B cell (primary cell): ENCODE results near the gene MNT. TPM values are rescaled to one million over a fixed set of nuclear protein-coding genes. Genes with fewer than 3 reads are reported as not detected.

Experiments used
- ATAC-seq: fragments of 200-7000 bp; cut with Tn5 transposase; one replicate; pipeline ENCODE4 v1.10.0; 2021; ENCODE audit warnings: low read depth, mild to moderate bottlenecking, moderate number of reproducible peaks, moderate library complexity
- CTCF ChIA-PET: fragments of 350-600 bp; sonication (Branson Sonifier 250); formaldehyde crosslinking; loops from one replicate; lab custom pipeline; 2021; ENCODE audit warnings: antibody characterized with exemption, inconsistent platforms; lab: Charles Lee
- POLR2A ChIA-PET: fragments of 350-600 bp; sonication (Branson Sonifier 250); formaldehyde crosslinking; loops from one replicate; lab custom pipeline; 2021; ENCODE audit warnings: antibody characterized with exemption; lab: Charles Lee
- DNase-seq: peaks from one replicate; pipeline ENCODE4 v3.0.0; 2013
- H2AFZ ChIP-seq: 2 replicates; pipeline ENCODE4 v1.6.1; 2012; ENCODE audit warnings: mild to moderate bottlenecking, low read depth, low read length; ENCODE audit not compliant: insufficient read depth, poor library complexity, severe bottlenecking
- H3K27ac ChIP-seq, 2 donors: 1 replicate in 1 of 2; 2 replicates in 1 of 2; pipeline ENCODE4 v1.5.1; 2012 to 2013; ENCODE audit warnings: low read length in 2 of 2, mild to moderate bottlenecking in 2 of 2, moderate library complexity in 1 of 2
- H3K27me3 ChIP-seq, 4 experiments: fragments of 200-600 bp in 1 of 4; sonication (generic) in 1 of 4; replicated peaks in 1 of 4; 1 replicate in 2 of 4; 2 replicates in 2 of 4; pipeline versions ENCODE4 v1.6.1 to v1.7.0; 2013 to 2016; ENCODE audit warnings: low read length in 3 of 4, mild to moderate bottlenecking in 2 of 4, mixed read lengths in 1 of 4, moderate library complexity in 1 of 4; ENCODE audit not compliant: insufficient read depth in 4 of 4, control insufficient read depth in 3 of 4; ENCODE audit errors: control extremely low read depth in 1 of 4
- H3K36me3 ChIP-seq, 2 experiments: replicated peaks in 1 of 2; 1 replicate in 1 of 2; 2 replicates in 1 of 2; pipeline versions ENCODE4 v1.6.1 to v1.7.1; 2013; ENCODE audit warnings: low read length in 1 of 2; ENCODE audit not compliant: insufficient read depth in 2 of 2, control insufficient read depth in 1 of 2; ENCODE audit errors: control extremely low read depth in 1 of 2, extremely low read depth in 1 of 2
- H3K4me1 ChIP-seq, 2 donors: fragments of 200-600 bp in 1 of 2; sonication (generic) in 1 of 2; 1 replicate in 1 of 2; 2 replicates in 1 of 2; pipeline versions ENCODE4 v1.5.1 to v1.6.1; 2013 to 2017; ENCODE audit warnings: low read length in 2 of 2; ENCODE audit not compliant: control insufficient read depth in 2 of 2, insufficient read depth in 2 of 2
- H3K4me2 ChIP-seq: replicated peaks from 2 replicates; pipeline ENCODE3; 2012; ENCODE audit warnings: mild to moderate bottlenecking, low read depth, low read length; ENCODE audit not compliant: poor library complexity, severe bottlenecking
- H3K4me3 ChIP-seq, 5 experiments: fragments of 200-600 bp in 1 of 5; sonication (generic) in 1 of 5; 1 replicate in 3 of 5; 2 replicates in 2 of 5; pipeline versions ENCODE4 v1.5.1 to v1.7.0; 2011 to 2016; ENCODE audit warnings: low read length in 4 of 5, mild to moderate bottlenecking in 4 of 5, low read depth in 2 of 5, control low read depth in 1 of 5, moderate library complexity in 1 of 5; ENCODE audit not compliant: insufficient read depth in 1 of 5; ENCODE audit errors: control extremely low read depth in 1 of 5, extremely low read depth in 1 of 5
- H3K79me2 ChIP-seq: fragments of 200-600 bp; sonication (generic); one replicate; pipeline ENCODE4 v1.6.0; 2016; ENCODE audit warnings: low read length; ENCODE audit not compliant: control insufficient read depth, insufficient read depth
- H3K9ac ChIP-seq: fragments of 200-600 bp; sonication (generic); 2 replicates; pipeline ENCODE4 v1.6.1; 2017; ENCODE audit warnings: mild to moderate bottlenecking, low read length, moderate library complexity
- H3K9me3 ChIP-seq, 3 donors: one replicate each; pipeline versions ENCODE4 v1.6.1 to v1.7.1; 2013; ENCODE audit warnings: low read length in 2 of 3; ENCODE audit not compliant: control insufficient read depth in 2 of 3, insufficient read depth in 1 of 3; ENCODE audit errors: control extremely low read depth in 1 of 3
- H4K20me1 ChIP-seq: 2 replicates; pipeline ENCODE4 v1.6.0; 2012; ENCODE audit warnings: mild to moderate bottlenecking, low read length; ENCODE audit not compliant: insufficient read depth, control insufficient read depth, poor library complexity, severe bottlenecking
- H3K27ac Mint-ChIP-seq: one replicate; pipeline ENCODE4 v1.8.0; 2021; ENCODE audit warnings: mixed read lengths
- H3K27me3 Mint-ChIP-seq: one replicate; pipeline ENCODE4 v1.8.0; 2021; ENCODE audit warnings: mixed read lengths
- H3K4me1 Mint-ChIP-seq: one replicate; pipeline ENCODE4 v1.8.0; 2021; ENCODE audit warnings: mixed read lengths
- H3K4me3 Mint-ChIP-seq: one replicate; pipeline ENCODE4 v1.8.0; 2021; ENCODE audit warnings: mixed read lengths
- H3K9me3 Mint-ChIP-seq: one replicate; pipeline ENCODE4 v1.8.0; 2022; ENCODE audit warnings: mixed read lengths; ENCODE audit not compliant: insufficient read depth
- CTCF ChIP-seq: fragments of 200-600 bp; IDR thresholded peaks from one replicate; pipeline ENCODE4 v1.8.0; 2022; ENCODE audit warnings: antibody characterized with exemption, mild to moderate bottlenecking
- EZH2 ChIP-seq: IDR thresholded peaks from 2 replicates; pipeline ENCODE4 v1.6.1; 2012; ENCODE audit warnings: borderline replicate concordance, low read depth, mild to moderate bottlenecking, moderate library complexity, low read length; ENCODE audit not compliant: insufficient read depth, poor library complexity, severe bottlenecking
- WGBS: methylation state at CpG from one replicate; pipeline ENCODE4 v1.1.5; 2013; ENCODE audit warnings: missing lambda C conversion rate; ENCODE audit not compliant: insufficient coverage; 5-methylcytosine and 5-hydroxymethylcytosine counted together
- intact Hi-C: fragments of 100-400 bp; cut with micrococcal nuclease; formaldehyde crosslinking; loops from one replicate; pipeline ENCODE4 v1.10.0; 2022
- polyA plus RNA-seq: library from polyadenylated mRNA; depleted of rRNA; stranded (reverse); fragments of >200 nt; gene quantifications from 2 replicates; pipeline ENCODE4 v1.2.3, GENCODE V29; 2012
- total RNA-seq, 2 donors: library from RNA; stranded (reverse); fragments of 120-200 nt in 1 of 2; gene quantifications; 1 replicate in 1 of 2; 2 replicates in 1 of 2; pipeline versions ENCODE4 v1.2.3 to v1.2.4, GENCODE V29; 2013 to 2022

The MNT gene
- total and polyA plus RNA-seq, 2 donors (not counting 1 experiment from before 2014, with no cell fraction given) = 20.0 to 68.5 TPM

GRCh38 chr17:2338315-2338657, 62.6 kb downstream of the MNT start:
- no peak for ATAC-seq
- POLR2A ChIA-PET = interaction anchor here (1.3 kb wide), 1 partner anchor 55 kb away, joined by 3 read pairs; no protein-coding TSS in a partner anchor
- H3K9me3 ChIP-seq = no peaks in the 10 kb centered on the region
- H3K9me3 Mint-ChIP-seq = no peaks in the 10 kb centered on the region
- peaks cover 9 to 25% of the 10 kb centered on the region in 2 donors for H3K4me1 ChIP-seq
- no peak for DNase-seq
- no peak for TF ChIP-seq CTCF
- TF ChIP-seq EZH2 = no peak
- H3K27ac ChIP-seq = peak overlapping the region; percentile 6 to 64
- peak overlapping the region; percentile 77 for H2AFZ ChIP-seq
- H4K20me1 ChIP-seq = no peaks in the 10 kb centered on the region
- no peaks in the 10 kb centered on the region for H3K27me3 ChIP-seq
- H3K27ac Mint-ChIP-seq = peak overlapping the region; percentile 80
- peaks cover 0 to 21% of the 10 kb centered on the region in 2 experiments for H3K36me3 ChIP-seq
- H3K79me2 ChIP-seq = peaks cover 27% of the 10 kb centered on the region
- CTCF ChIA-PET = interaction anchor here (0.9 to 3.7 kb wide), 3 partner anchors 13 to 78 kb away, joined by 3 to 21 read pairs (median 3); no protein-coding TSS in a partner anchor
- H3K4me3 Mint-ChIP-seq = peak overlapping the region; percentile 88
- H3K4me3 ChIP-seq = peak overlapping the region in 4 of 5 experiments; percentile 77 to 84 (median 82)
- H3K27me3 Mint-ChIP-seq = no peaks in the 10 kb centered on the region
- 86% methylated on average over 1 of the region's 5 CpGs for WGBS
- H3K4me2 ChIP-seq = peak overlapping the region; percentile 98
- H3K9ac ChIP-seq = peak overlapping the region; percentile 69
- peaks cover 24% of the 10 kb centered on the region for H3K4me1 Mint-ChIP-seq
- intact Hi-C loops = loop anchor here (5.0 kb wide), 2 partner anchors 286 to 374 kb away; partner anchors contain the start of gene CLUH
